ENCODE data around the gene TFAP2D. TPM values are rescaled to one million over a fixed set of nuclear protein-coding genes. Genes with fewer than 3 reads are reported as not detected.

The TFAP2D gene
- total and polyA plus RNA-seq, 2 of the 4 experiments (the other 2 are of a cell fraction), result not detected

- H3K4me2 ChIP-seq (ENCODE audit: low read depth, low read length), result no peak overlapping the region
- H3K23ac ChIP-seq (ENCODE audit: low read depth, low read length), result no peak overlapping the region
- dilution Hi-C loops (cut with HindIII; ENCODE audit: low sequenced_read_pairs, unreplicated experiment) (no loop called here), in situ Hi-C loops (cut with MboI; ENCODE audit: low sequenced_read_pairs) (no loop called here), intact Hi-C loops (cut with micrococcal nuclease) (no loop called here)
- no peak overlapping the region for H3K4ac ChIP-seq (ENCODE audit: low read depth, low read length)
- H3K18ac ChIP-seq (ENCODE audit: low read depth, low read length), result no peak overlapping the region
- H3K4me1 ChIP-seq (ENCODE audit: control insufficient read depth, insufficient read depth, low read length), result no peaks in the 10 kb centered on the region
- no peak overlapping the region for H2BK5ac ChIP-seq (ENCODE audit: low read depth, low read length, poor library complexity, severe bottlenecking)
- ATAC-seq (ENCODE audit: low read depth), result no peak
- no peak for DNase-seq
- no peak overlapping the region for H2AK9ac ChIP-seq (replicated peaks; ENCODE audit: low read depth, low read length, poor library complexity)
- H3K9me1 ChIP-seq (ENCODE audit: insufficient read depth, low read length), result no peaks in the 10 kb centered on the region
- no peak overlapping the region for H3K9ac ChIP-seq (ENCODE audit: low read depth, low read length)
- no peak overlapping the region for H3K14ac ChIP-seq (replicated peaks; ENCODE audit: low read depth, low read length)
- no peaks in the 10 kb centered on the region for H3K36me3 ChIP-seq (ENCODE audit: control insufficient read depth, insufficient read depth, low read length)
- H3K27me3 ChIP-seq (ENCODE audit: control insufficient read depth, insufficient read depth, low read length), result no peaks in the 10 kb centered on the region
- H3K4me3 ChIP-seq (ENCODE audit: insufficient read depth, low read depth, low read length), result no peak overlapping the region
- H2BK120ac ChIP-seq (ENCODE audit: low read depth, low read length), result no peak overlapping the region
- H3K56ac ChIP-seq (ENCODE audit: extremely low read depth, insufficient read depth, low read length), result no peak overlapping the region
- H4K91ac ChIP-seq (ENCODE audit: insufficient read depth, low read depth, low read length), result no peak overlapping the region
- H3K79me1 ChIP-seq (ENCODE audit: low read depth in 1 of 2, low read length in 2 of 2), result no peaks in the 10 kb centered on the region
- no peaks in the 10 kb centered on the region for H4K20me1 ChIP-seq (ENCODE audit: insufficient read depth, low read length)
- H4K8ac ChIP-seq (ENCODE audit: low read depth in 2 of 2, low read length in 2 of 2), result no peak overlapping the region
- no peak overlapping the region for H2AFZ ChIP-seq (replicated peaks; ENCODE audit: low read length, poor library complexity)
- H2AK5ac ChIP-seq (ENCODE audit: low read depth, low read length), result no peak overlapping the region
- TF ChIP-seq CHD1 (IDR thresholded peaks at IDR 0.05; ENCODE audit: low read depth, low read length) (no peak), CEBPB (IDR thresholded peaks at IDR 0.05; ENCODE audit: low read depth, low read length) (no peak), NFE2L2 (IDR thresholded peaks at IDR 0.05; ENCODE audit: low read depth, low read length) (no peak), RAD21 (IDR thresholded peaks at IDR 0.05; ENCODE audit: low read length) (no peak), CTCF (conservative IDR thresholded peaks at IDR 0.05; ENCODE audit: low read depth, low read length) (no peak), POLR2A (IDR thresholded peaks at IDR 0.05; ENCODE audit: low read depth, low read length) (no peak)
- no peaks in the 10 kb centered on the region for H3K9me3 ChIP-seq (ENCODE audit: control insufficient read depth, insufficient read depth, low read length)
- H2BK15ac ChIP-seq (ENCODE audit: low read depth, low read length), result no peak overlapping the region
- no peak overlapping the region for H4K5ac ChIP-seq (ENCODE audit: low read depth, low read length)
- ChIA-PET CTCF (no interaction called here), POLR2A (ENCODE audit: unreplicated experiment) (no interaction called here)
- H3K27ac ChIP-seq (ENCODE audit: insufficient read depth, low read length), result no peak overlapping the region
- BruUV-seq (replicated peaks), result no TSS peak
- no peak overlapping the region for H2BK20ac ChIP-seq (ENCODE audit: low read depth, low read length)
These were observed 14.8 kb upstream of the TFAP2D start for GRCh38 chr6:50698546-50698945.
